BE2C (cell line): ENCODE results near the gene ADAMTS1.

Experiments used
- DNase-seq: peaks from one replicate; pipeline ENCODE4 v3.0.0-alpha.2; 2020
- H3K27me3 ChIP-seq: fragments of 250-450 bp; sonication (Bioruptor Pico); 2 replicates; pipeline ENCODE4 v1.5.1; 2020; ENCODE audit warnings: mild to moderate bottlenecking
- H3K36me3 ChIP-seq: fragments of 250-450 bp; sonication (Bioruptor Pico); 2 replicates; pipeline ENCODE4 v1.5.1; 2020; ENCODE audit warnings: mild to moderate bottlenecking
- H3K4me1 ChIP-seq: fragments of 250-450 bp; sonication (Bioruptor Pico); 2 replicates; pipeline ENCODE4 v1.5.1; 2020
- H3K4me3 ChIP-seq: 2 replicates; pipeline ENCODE4 v1.5.1; 2011; ENCODE audit warnings: low read depth, low read length
- H3K9me3 ChIP-seq: fragments of 250-450 bp; sonication (Bioruptor Pico); 2 replicates; pipeline ENCODE4 v1.5.1; 2020
- CTCF ChIP-seq: IDR thresholded peaks from 2 replicates; pipeline ENCODE4 v1.5.1; 2012; ENCODE audit warnings: mild to moderate bottlenecking, low read depth, low read length

Gene ADAMTS1

GRCh38 chr21:26813426-26813998 lies 31.7 kb downstream of the ADAMTS1 start:
- Histone ChIP-seq H3K4me1 (no peaks in the 10 kb centered on the region), H3K36me3 (no peaks in the 10 kb centered on the region), H3K27me3 (no peaks in the 10 kb centered on the region), H3K4me3 (no peak overlapping the region), H3K9me3 (no peaks in the 10 kb centered on the region)
- no peak for TF ChIP-seq CTCF
- no peak for DNase-seq

- no peaks in the 10 kb centered on the region for H3K9me3 ChIP-seq
- no peaks in the 10 kb centered on the region for H3K36me3 ChIP-seq
- DNase-seq, result no peak
- no peaks in the 10 kb centered on the region for H3K27me3 ChIP-seq
- no peak for TF ChIP-seq CTCF
- no peak overlapping the region for H3K4me3 ChIP-seq
- H3K4me1 ChIP-seq, result no peaks in the 10 kb centered on the region
Observed at GRCh38 chr21:26812173-26812572, 33.0 kb downstream of the ADAMTS1 start.

- Histone ChIP-seq H3K4me1 (no peaks in the 10 kb centered on the region), H3K36me3 (no peaks in the 10 kb centered on the region), H3K27me3 (no peaks in the 10 kb centered on the region), H3K9me3 (no peaks in the 10 kb centered on the region), H3K4me3 (no peak overlapping the region)
- no peak for DNase-seq
- no peak for TF ChIP-seq CTCF
Observed at GRCh38 chr21:26811482-26811881, 33.7 kb downstream of the ADAMTS1 start.

GRCh38 chr21:26810676-26811415 lies 34.4 kb downstream of the ADAMTS1 start:
- no peak for DNase-seq
- H3K4me1 ChIP-seq, result no peaks in the 10 kb centered on the region

GRCh38 chr21:26810266-26810665 lies 34.9 kb downstream of the ADAMTS1 start:
- DNase-seq, result no peak
- H3K27me3 ChIP-seq, result no peaks in the 10 kb centered on the region
- H3K4me3 ChIP-seq, result no peak overlapping the region
- no peaks in the 10 kb centered on the region for H3K4me1 ChIP-seq
- no peaks in the 10 kb centered on the region for H3K36me3 ChIP-seq
- no peaks in the 10 kb centered on the region for H3K9me3 ChIP-seq
- TF ChIP-seq CTCF, result no peak

More at GRCh38 chr21:26810676-26811415, 34.4 kb downstream of the ADAMTS1 start:
- Histone ChIP-seq H3K36me3 (no peaks in the 10 kb centered on the region), H3K9me3 (no peaks in the 10 kb centered on the region), H3K4me3 (no peak overlapping the region), H3K27me3 (no peaks in the 10 kb centered on the region)
- TF ChIP-seq CTCF, result no peak

GRCh38 chr21:26809745-26810144 lies 35.5 kb downstream of the ADAMTS1 start:
- Histone ChIP-seq H3K4me1 (no peaks in the 10 kb centered on the region), H3K9me3 (no peaks in the 10 kb centered on the region), H3K36me3 (no peaks in the 10 kb centered on the region), H3K27me3 (no peaks in the 10 kb centered on the region), H3K4me3 (no peak overlapping the region)
- no peak for TF ChIP-seq CTCF
- no peak for DNase-seq
